Measurements from ENCODE around the gene CCDC93.

Gene CCDC93

DNA sequence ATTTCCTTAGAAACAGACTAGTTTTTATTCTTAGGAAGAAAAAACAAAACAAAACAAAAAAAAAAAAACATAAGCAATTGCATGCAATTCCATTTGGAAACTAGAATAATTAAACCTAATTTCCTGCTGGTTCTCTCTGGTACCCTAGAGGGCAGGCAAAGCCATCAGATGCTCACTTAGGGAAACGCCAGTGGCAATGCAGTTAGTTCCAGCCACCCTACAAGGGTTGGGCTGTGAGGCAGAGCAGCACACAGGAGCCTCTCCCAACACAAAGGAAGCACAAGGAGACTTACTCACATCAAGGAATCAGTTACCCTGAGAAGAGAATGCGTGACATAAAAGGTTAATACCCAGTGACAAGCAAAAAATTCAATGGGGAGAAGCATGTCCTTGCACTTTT lies 28.8 kb downstream of the CCDC93 start:
- no peak for DNase-seq

DNA sequence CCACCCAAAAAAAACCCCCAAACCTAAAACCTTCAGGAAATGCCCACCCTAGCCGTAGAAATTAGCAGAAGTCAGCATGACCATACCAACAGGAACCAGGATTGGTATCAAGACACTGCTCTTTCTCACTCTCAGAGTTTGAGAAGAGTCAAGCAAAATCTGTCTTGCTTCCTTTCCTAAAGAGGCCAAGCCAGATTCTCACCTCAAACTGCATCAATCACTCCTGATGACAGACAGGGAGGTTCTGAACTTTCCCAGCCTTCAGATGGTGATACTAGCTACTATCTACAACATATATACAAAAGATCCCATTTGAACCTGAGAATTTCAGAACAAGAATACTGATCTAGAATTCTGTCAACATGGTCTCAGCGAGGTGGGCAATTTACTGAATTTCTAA lies 29.7 kb downstream of the CCDC93 start:
- no peak for DNase-seq

DNA sequence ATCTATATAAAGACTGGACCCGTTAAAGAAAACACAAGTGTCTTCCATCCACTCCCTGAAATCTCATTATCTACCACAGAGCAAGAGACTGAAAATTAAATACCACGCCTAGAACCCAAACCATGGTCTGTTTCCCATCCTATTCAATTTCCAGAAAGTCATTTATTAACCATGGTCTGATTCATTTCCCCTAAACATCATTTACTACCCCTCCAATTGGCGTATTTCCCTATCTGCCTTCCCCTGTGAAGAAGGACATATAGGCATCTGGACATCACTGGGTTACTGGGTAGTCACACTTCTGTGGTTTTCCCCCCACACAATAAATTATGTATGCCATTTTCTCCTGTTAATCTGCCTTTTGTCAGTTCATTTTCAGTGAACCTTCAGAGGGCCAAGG lies 30.8 kb downstream of the CCDC93 start:
- peak; percentile 92 for DNase-seq

DNA sequence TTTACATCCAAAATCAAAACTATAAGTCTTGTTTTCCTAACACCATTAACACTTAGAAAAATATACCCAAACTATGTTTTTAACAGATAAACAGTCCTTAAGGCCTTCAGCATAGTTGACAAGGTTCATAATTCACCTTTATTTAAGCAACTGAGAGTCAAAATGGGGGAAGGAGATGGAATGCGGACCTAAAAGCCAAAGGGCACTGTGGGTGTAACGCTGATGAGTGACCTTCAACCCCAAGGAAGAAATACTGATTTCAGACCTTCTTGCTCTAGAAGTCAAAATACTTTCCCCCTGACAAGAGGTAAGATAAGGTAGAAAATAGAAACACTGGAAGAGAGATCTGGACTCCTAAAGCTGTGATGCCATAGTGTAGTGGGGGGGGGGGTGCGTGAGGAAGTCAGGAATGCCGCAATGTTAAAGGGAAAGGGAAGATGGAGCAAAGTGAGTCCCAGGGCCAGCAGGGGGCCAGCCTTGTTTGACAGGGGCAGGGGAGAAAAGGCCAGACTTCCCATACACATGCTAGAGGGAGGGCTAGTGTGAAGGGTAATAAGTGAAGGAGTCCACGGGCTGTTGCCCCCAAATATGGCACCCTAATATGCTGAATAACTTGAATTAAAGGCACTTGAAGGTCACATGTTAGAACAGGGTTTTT lies 31.4 kb downstream of the CCDC93 start:
- DNase-seq: no peak

DNA sequence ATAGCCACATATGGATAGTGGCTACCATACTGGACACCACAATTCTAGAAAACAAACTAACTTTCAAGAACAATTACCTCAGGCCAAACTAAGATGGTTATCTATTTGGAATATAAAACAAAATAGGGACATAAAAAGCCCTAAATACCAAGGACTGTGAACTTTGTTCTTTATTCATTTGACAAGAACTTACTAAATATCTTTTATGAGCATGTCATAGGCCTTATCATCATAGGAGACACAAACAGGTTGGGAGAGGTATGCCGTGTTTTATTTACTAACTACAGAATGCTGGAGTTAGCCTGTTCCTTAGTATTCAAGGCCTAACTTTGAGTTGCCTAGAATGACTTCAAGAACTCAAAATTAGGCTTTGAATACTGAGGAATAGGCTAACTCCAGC lies 32.1 kb downstream of the CCDC93 start:
- DNase-seq: no peak

DNA sequence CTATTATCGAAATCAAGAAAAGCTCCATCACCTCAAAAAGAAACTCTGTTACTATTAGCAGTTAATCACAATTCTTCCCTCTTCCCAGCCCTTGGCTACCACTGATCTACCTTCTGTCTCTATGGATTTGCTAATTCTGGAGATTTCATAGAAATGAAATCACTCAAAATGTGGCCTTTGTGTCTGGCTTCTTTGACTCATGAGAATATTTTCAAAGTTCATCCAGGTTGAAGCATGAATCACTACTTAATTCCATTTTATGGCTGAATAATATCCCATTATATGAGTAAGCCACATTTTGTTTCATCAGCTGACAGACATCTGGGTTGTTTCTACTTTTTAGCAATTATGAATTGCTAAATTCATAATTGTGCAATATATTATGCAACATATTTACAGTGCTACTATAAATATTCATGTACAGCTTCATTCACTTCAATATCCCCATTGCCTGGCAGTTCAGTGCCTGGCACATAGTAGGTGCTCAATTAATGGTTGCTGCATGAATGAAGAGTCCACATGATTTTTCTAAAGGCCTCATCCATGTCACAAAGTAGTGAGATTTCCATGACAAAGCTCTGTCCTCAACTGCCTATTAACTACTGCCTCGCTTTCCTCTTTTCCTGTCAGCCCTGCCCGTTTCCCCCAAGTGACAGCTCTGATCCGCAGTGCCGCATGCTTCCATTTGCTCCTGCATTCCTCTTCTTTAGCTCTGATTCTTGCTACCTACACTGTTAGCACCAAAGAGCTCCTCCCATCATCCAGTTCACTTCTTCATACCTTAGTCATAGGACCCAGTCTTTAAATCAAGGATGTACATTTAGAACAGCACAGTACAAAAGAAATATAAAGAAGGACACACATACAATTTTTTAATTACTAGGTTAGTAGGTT lies 32.8 kb downstream of the CCDC93 start:
- DNase-seq: peak; percentile 98

DNA sequence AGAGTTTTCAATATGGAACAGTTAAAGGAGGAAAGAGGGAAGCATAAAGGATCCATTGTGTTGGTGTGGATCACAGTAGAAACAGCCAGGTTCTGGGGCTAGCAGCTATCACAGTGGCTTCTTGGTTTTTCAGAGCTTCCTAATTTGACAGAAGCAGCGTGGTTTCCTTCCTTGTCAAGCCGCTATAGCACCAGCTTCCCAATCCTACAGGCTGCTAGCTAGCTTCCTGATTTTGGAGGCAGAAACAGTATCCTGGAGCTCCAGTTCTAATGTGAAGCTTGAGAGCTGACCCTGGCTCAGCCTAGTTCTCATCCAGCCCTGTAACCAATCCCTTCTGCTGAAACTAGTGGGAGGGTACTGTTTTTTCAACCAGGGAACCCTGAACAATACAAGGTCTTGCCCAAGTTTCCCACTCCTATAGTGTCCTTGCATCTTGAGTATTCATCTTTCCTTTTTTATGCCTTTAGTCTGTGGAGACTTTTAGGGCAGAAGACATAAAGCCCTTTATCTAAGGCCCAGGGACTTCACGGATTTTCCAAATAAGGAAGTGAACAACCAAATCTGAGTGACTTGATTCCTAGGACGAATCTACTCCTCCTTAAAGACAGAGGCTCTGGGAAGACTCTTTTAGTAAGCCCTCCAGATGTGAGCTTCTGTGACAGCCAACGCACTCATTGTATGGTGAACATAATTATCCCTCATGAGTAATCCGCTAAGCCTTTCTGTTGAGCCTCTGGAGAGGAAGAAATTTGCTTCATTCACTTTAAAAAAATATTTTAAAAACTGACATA lies 33.8 kb downstream of the CCDC93 start:
- DNase-seq: peak; percentile 89

GRCh38 chr2:117977696-117978095 lies 36.2 kb downstream of the CCDC93 start:
- no peak for DNase-seq

DNA sequence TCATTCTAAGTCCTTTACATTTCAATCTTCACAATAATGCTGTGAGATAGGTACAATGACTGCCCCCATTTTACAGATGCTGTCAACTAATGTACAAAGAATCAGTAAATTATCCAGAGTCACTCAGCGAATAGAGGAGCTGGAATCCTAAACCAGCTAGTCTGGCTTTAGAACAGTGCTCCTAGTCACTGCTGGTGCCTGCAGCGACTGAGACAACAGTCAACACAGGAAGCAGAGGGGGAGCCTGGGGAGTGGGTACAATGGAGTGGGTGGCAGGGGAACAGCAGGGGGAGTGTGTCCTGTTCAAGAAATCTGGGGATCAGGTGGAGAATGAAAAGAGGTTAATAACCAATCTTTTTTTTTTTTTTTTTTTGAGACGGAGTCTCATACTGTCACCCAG lies 37.3 kb downstream of the CCDC93 start:
- DNase-seq: no peak

DNA sequence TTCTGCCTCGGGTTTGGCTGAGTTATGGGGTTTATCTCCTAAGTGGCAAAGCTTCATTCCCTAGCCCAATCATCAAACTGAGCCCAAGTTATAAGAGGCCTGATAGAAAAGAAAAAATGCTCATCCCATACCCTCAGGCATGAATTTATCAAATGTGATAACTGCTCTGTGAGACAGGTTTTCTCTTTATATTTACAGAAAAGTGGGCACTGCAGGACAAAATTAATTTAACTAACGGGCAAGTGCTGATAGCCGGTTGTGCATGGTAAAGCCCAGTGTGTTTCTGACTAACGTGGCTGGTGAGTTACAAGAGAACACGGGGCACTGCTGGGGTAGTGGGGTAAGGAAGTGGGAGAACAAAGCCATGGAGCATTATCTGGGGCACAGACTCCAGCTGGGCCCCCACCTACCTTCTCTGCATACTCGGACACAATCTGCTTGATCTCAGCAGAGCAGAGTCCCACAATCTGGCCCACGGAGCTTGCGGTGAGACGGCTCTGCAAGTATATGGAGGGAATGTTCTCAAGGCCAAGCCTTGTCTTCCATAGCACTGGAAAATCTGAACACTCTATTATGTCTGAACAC lies 40.3 kb downstream of the CCDC93 start:
- DNase-seq: no peak

- peak; percentile 72 for DNase-seq
Observed at GRCh38 chr2:117972476-117973123, 41.3 kb downstream of the CCDC93 start.

- DNase-seq: no peak
Observed at GRCh38 chr2:117968722-117969121, 45.1 kb downstream of the CCDC93 start.

- DNase-seq: no peak
Observed at GRCh38 chr2:117967977-117968718, 45.7 kb downstream of the CCDC93 start.

GRCh38 chr2:117963446-117963845 lies 50.4 kb downstream of the CCDC93 start:
- peak; percentile 52 for DNase-seq

- DNase-seq: no peak
Observed at GRCh38 chr2:117961201-117961600, 52.7 kb downstream of the CCDC93 start.

- no peak for DNase-seq
Observed at GRCh38 chr2:117960231-117960630, 53.6 kb downstream of the CCDC93 start.

DNA sequence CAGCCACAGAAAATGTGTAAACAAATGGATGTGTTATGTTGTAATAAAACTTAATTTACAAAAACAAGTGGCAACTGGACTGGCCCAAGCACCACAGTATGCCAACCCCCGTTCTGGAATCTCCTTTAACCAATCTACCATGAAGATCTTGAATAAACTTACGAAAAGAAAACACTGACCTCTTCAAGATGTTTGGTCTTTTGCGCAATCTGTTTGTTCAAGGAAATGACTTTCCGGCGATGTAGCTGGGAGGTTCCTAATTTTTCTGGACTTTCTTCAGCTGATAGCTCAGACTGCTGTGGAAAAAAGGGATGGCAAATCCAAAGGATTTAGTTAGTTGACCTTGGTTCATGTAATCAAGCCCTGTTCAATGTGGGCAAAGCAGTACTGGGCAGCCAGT lies 55.7 kb downstream of the CCDC93 start:
- DNase-seq: peak; percentile 22

- no peak for DNase-seq
Observed at GRCh38 chr2:117957616-117958015, 56.3 kb downstream of the CCDC93 start.

DNA sequence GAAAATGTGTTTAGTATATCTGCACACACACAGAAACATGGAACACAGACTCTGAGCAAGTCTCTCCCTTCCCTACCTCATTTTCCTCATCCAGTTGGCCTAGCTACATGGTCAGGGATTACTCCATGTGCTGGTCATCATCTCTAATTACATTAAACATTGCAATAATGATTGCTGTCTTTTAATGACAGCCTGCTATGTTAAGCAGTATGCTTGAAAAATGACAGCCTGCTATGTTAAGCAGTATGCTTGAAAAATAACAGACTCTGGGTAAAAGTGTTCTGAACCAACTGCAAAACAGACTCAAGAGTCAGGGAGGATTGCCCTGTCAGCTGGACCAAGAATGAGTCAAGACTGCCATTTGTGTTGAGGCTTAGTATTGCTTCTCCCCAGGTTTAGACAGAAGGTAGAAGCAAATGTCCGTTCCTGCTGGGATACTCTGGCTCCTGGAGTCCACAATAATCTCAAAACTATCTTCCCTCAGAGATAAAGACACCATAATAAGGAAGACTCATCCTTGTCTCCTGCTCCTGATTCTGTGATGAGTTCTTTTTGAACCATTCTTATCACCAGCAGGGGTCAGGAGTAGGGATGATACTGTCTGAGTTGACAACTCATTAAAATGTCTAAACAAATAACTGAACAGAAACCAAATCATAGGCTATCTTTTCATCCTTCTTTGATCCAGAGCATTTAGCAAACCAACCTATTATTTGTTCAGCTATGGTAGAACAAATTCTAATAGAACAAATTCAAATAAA lies 57.7 kb downstream of the CCDC93 start:
- no peak for DNase-seq

GRCh38 chr2:117953231-117953630 lies 60.6 kb downstream of the CCDC93 start:
- no peak for DNase-seq

GRCh38 chr2:117952701-117953100 lies 61.2 kb downstream of the CCDC93 start:
- no peak for DNase-seq

Measured in fibroblast of upper back skin (primary cell).